ENCODE data around the gene DNAJC5G.
"Not testable (repeated sequence)": the region's sequence is repeated elsewhere in the genome, so short reads cannot be mapped to it uniquely, and the experiment has no call there.

The DNAJC5G gene

GRCh38 chr2:27281855-27282559 lies 6.8 kb downstream of the DNAJC5G start, which contains the start of gene TRIM54:
TSS of gene TRIM54 (plus strand) at chr2:27282429. CDS start at chr2:27282732, 303 bp downstream.
- no peak for DNase-seq (ENCODE audit: low spot score)

GRCh38 chr2:27282892-27283291 lies 7.7 kb downstream of the DNAJC5G start:
- no peak for DNase-seq (ENCODE audit: low spot score)

DNA sequence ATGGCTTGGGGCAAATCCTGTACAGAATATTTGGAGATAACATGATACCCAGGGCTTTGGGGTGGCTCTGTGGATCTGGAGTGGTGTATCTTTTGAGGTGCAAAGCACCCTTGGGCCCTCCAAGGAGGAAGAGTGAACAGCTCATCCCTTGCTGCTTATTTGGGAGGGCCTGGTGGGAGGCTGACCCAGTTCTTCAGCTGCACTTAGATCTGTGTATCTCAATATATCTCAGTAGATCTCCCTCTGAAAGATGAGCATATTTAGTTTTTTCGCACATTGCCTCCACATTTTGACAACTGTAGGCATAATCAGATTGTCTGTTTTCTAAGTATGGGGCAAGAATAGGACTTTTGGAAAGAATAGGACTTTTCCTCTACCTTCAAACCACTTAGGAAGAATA lies 9.8 kb downstream of the DNAJC5G start:
- no peak for DNase-seq (ENCODE audit: low spot score)

- no peak for DNase-seq (ENCODE audit: low spot score)
Measured at GRCh38 chr2:27285481-27285880, 10.2 kb downstream of the DNAJC5G start.

GRCh38 chr2:27288610-27289009 lies 13.4 kb downstream of the DNAJC5G start:
- DNase-seq (ENCODE audit: low spot score) = no peak

GRCh38 chr2:27290549-27290948 lies 15.3 kb downstream of the DNAJC5G start:
- DNase-seq (ENCODE audit: low spot score) = no peak

- peak; percentile 34 for DNase-seq (ENCODE audit: low spot score)
Measured at GRCh38 chr2:27291865-27292264, 16.6 kb downstream of the DNAJC5G start.

- no peak for DNase-seq (ENCODE audit: low spot score)
Measured at GRCh38 chr2:27294928-27295327, 19.7 kb downstream of the DNAJC5G start.

DNA sequence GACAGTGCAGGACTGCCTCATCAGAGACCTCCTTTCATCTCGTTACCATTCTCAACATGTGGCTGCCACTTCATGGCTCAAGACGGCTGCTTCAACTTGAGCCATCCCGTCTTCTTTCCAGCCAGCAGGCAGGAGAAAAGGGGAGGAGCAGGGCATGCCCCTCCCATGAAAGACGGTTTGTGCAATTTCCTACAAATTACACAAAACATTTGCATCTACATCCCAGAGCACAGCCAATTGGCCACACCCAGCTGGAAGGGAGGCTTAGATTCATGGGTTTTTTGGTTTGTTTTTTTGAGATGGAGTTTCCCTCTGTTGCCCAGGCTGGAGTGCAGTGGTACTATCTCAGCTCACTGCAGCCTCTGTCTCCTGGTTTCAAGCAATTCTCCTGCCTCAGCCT lies 21.2 kb downstream of the DNAJC5G start:
- DNase-seq (ENCODE audit: low spot score) = no peak

- DNase-seq (ENCODE audit: low spot score) = no peak
Measured at GRCh38 chr2:27297195-27297594, 22.0 kb downstream of the DNAJC5G start.

DNA sequence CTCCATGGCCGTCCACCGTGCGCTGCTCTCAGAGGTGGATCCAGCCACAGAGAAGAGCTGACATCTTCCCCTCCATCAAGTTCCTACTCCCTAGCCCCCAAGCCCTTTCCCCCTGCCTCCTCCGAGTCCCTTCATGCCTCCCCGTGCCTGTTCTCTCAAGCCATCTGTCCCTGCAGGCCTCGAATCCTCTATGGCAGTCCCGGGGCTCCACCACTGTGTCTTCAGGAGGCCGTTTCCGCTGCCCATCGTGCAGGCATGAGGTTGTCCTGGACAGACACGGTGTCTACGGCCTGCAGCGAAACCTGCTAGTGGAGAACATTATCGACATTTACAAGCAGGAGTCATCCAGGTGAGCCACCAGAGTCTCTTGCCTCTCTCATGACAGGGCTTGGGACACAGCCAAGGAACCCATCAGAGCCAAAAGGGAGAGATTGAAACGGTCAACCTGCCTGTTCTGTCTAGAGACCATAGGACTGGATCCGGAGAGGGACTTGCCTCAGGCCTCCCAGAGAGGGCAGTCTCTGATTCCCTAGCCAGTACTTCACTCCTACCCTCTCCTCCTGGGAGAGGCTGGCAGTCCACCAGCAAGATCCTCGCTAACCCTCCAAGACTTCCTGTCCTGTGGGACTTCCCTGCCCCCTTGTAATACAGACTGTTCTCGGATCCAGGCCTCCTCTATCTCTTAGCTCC lies 23.3 kb downstream of the DNAJC5G start:
- DNase-seq (ENCODE audit: low spot score) = no peak

DNA sequence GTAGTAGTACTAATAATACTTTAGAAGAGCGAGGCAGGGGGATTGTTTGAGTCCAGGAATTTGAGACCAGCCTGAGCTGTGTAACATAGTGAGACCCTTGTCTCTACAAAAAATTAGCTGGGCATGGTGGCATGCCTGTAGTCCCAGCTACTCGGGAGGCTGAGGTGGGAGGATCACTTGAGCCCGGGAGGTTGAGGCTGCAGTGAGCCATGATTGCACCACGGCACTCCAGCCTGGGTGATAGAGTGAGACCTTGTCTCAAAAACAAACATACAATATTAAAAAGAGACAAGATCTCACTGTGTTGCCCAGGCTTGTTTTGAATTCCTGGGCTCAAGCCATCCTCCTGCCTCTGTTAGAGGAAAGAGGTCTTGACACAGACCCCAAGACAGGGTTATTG lies 25.4 kb downstream of the DNAJC5G start:
- not testable (repeated sequence) for DNase-seq (ENCODE audit: low spot score)

- peak; percentile 82 for DNase-seq (ENCODE audit: low spot score)
Measured at GRCh38 chr2:27303093-27304025, 28.1 kb downstream of the DNAJC5G start.

- DNase-seq (ENCODE audit: low spot score) = no peak
Measured at GRCh38 chr2:27304488-27305240, 29.4 kb downstream of the DNAJC5G start.

DNA sequence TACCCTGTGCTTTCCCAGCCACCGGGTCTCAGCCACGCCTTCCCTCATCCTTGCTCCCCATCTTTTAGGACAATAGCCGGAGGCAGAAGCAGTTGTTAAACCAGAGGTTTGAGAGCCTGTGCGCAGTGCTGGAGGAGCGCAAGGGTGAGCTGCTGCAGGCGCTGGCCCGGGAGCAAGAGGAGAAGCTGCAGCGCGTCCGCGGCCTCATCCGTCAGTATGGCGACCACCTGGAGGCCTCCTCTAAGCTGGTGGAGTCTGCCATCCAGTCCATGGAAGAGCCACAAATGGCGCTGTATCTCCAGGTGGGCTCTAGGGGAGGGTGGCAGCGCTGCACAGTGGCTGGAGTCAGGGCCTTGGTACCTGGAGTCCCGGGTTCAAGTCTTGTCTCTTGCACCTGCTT lies 30.3 kb downstream of the DNAJC5G start:
- no peak for DNase-seq (ENCODE audit: low spot score)

- DNase-seq (ENCODE audit: low spot score) = no peak
Measured at GRCh38 chr2:27306136-27306535, 30.9 kb downstream of the DNAJC5G start.

GRCh38 chr2:27306573-27307286 lies 31.5 kb downstream of the DNAJC5G start:
- no peak for DNase-seq (ENCODE audit: low spot score)

DNA sequence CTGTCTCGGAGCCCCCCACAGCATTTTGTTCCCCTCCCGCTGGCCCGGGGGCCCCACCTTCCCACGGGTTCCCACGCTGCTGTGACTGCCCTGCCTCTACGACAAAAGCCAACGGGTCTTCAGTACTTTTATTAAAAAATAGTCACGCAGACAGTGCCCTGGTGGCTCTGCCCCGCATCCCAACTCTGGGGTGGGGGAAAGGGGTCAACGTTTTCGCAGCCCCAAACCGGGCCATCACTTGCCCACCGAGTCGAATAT lies 32.0 kb downstream of the DNAJC5G start:
- no peak for DNase-seq (ENCODE audit: low spot score)

DNA sequence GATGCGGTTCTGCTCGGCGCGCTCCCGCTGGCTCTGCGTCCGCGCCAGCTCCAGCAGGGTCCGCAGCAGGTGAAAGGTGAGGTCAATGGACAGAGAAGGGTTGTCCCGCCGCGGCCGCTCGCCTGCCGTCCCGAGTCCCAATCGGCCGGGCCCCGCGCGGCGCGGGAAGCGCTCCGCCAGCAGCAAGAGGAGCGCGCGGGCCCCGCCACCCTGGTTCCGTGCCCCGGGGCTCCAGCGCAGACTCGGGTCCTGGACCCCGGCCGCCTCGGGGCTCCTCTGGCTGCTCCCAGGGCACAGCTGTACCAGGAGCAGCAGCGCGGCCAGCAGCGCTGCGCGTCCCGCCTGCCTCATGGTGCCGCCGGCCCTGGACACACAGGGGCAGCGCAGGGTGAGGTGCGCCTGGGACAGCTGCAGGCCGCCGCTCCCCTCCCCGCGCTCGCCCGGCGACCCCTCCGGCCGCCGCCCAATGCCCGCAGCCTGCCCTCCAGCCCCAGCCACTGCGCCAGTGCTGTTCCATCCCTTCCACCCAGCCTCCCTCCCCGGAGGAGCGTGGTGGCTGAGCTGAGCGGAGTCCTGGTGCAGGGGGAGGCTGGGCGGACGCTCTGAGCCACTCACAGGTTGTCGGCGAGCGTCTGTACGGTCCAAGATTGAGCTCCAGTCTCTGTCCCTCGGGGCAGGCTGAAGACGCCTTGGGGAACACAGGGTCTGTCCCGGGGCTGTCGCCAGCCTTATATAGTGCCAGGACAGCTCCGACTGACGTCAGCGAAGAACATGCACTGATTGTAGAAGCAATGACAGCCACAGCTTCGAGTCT lies 32.5 kb downstream of the DNAJC5G start:
- DNase-seq (ENCODE audit: low spot score) = no peak

DNA sequence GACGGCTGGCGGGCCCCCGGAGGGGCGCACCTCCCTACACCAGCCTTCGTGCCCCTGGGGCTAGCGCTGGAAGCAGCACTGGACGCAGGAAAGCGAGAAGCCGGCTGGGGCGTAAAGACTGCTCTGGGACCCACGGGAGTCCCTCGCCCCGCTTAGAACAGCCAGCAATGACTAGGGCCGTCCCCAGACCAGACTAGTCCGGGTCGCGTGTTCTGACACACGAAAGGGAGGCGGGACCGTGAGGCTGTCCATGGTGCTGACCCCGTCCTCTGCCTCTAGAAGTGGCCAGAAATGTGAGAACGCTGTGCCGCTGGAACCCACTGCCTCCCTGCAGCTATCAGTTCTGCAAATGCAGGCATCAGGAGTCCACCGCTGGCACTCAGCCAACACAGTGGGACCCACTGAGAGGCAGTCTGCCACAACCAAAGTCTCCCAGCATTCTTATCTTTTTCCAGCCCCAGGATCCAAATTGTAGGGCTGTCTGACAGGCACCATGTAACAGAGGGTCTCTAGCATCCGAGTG lies 33.2 kb downstream of the DNAJC5G start, which contains the start of gene UCN:
UCN (minus strand) TSS at position 87 of the 523 bp plus-strand sequence. CDS start 550 bp downstream, outside the sequence.
- no peak for DNase-seq (ENCODE audit: low spot score)

Data from SW480 (cell line).